ENCODE data around the gene IL23R.

IL23R gene

GRCh38 chr1:67307251-67308060, 141.2 kb downstream of the IL23R start, which contains the start of gene IL12RB2:
Gene IL12RB2, plus strand, starts transcription at chr1:67307873. Its CDS starts 12,496 bp downstream, at chr1:67320369.
- no peaks in the 10 kb centered on the region for H3F3A ChIP-seq (ENCODE audit: insufficient read depth)
- H3K36me3 ChIP-seq (ENCODE audit: low read length), result no peaks in the 10 kb centered on the region
- no peak for TF ChIP-seq EZH2phosphoT487 (conservative IDR thresholded peaks at IDR 0.05; ENCODE audit: low read length)
- no peak for TF ChIP-seq CTCF (IDR thresholded peaks at IDR 0.05; ENCODE audit: insufficient read depth, low read length, poor library complexity, severe bottlenecking)
- H2AFZ ChIP-seq (ENCODE audit: low read depth, low read length, severe bottlenecking), result no peak within 1 kb of the TSS
- H3K27me3 ChIP-seq (ENCODE audit: low read length), result no peaks in the 10 kb centered on the region
- no peaks in the 10 kb centered on the region for H3K79me2 ChIP-seq (ENCODE audit: insufficient read depth, low read length)
- no peaks in the 10 kb centered on the region for H3K9me2 ChIP-seq (replicated peaks; ENCODE audit: insufficient read depth, low read length)
- H3K27ac ChIP-seq (ENCODE audit: low read depth, low read length), result no peak within 1 kb of the TSS
- H3K9me3 ChIP-seq (ENCODE audit: insufficient read depth, low read length), result no peaks in the 10 kb centered on the region
- no peak within 1 kb of the TSS for H3K4me2 ChIP-seq (ENCODE audit: low read depth, low read length, poor library complexity, severe bottlenecking)
- H3K9ac ChIP-seq (ENCODE audit: low read length), result no peak within 1 kb of the TSS
- H4K20me1 ChIP-seq (ENCODE audit: low read depth, low read length), result no peaks in the 10 kb centered on the region
- H3K4me3 ChIP-seq (ENCODE audit: insufficient read depth, low read length, poor library complexity, severe bottlenecking), result no peak within 1 kb of the TSS

- Histone ChIP-seq H3K9me2 (replicated peaks; ENCODE audit: insufficient read depth, low read length) (no peaks in the 10 kb centered on the region), H3K27me3 (ENCODE audit: low read length) (no peaks in the 10 kb centered on the region), H3K36me3 (ENCODE audit: low read length) (no peaks in the 10 kb centered on the region), H3K79me2 (ENCODE audit: insufficient read depth, low read length) (no peaks in the 10 kb centered on the region), H3K27ac (ENCODE audit: low read depth, low read length) (no peak overlapping the region), H3K9me3 (ENCODE audit: insufficient read depth, low read length) (no peaks in the 10 kb centered on the region), H3F3A (ENCODE audit: insufficient read depth) (no peaks in the 10 kb centered on the region), H3K9ac (ENCODE audit: low read length) (no peak overlapping the region), H4K20me1 (ENCODE audit: low read depth, low read length) (no peaks in the 10 kb centered on the region), H2AFZ (ENCODE audit: low read depth, low read length, severe bottlenecking) (no peak overlapping the region), H3K4me3 (ENCODE audit: insufficient read depth, low read length, poor library complexity, severe bottlenecking) (no peak overlapping the region), H3K4me2 (ENCODE audit: low read depth, low read length, poor library complexity, severe bottlenecking) (no peak overlapping the region)
- TF ChIP-seq CTCF (IDR thresholded peaks at IDR 0.05; ENCODE audit: insufficient read depth, low read length, poor library complexity, severe bottlenecking) (no peak), EZH2phosphoT487 (conservative IDR thresholded peaks at IDR 0.05; ENCODE audit: low read length) (no peak)
Measured at GRCh38 chr1:67308136-67308535, 141.9 kb downstream of the IL23R start.

All from SU-DHL-6 (cell line).